Kidney epithelial cell (primary cell): ENCODE results near the gene SPTLC1. TPM values are rescaled to one million over a fixed set of nuclear protein-coding genes. Genes with fewer than 3 reads are reported as not detected.
"Not testable (repeated sequence)": the region's sequence is repeated elsewhere in the genome, so short reads cannot be mapped to it uniquely, and the experiment has no call there.

Experiments used
- DNase-seq: peaks from one replicate; pipeline ENCODE4 v3.0.0-alpha.2; 2010; ENCODE audit warnings: low read depth
- H3K27me3 ChIP-seq: 2 replicates; pipeline ENCODE4 v1.6.0; 2011; ENCODE audit warnings: low read length; ENCODE audit not compliant: control insufficient read depth, insufficient read depth
- H3K36me3 ChIP-seq: 2 replicates; pipeline ENCODE4 v1.5.1; 2011; ENCODE audit warnings: low read length; ENCODE audit not compliant: control insufficient read depth, insufficient read depth
- H3K4me3 ChIP-seq: 2 replicates; pipeline ENCODE4 v1.5.1; 2011; ENCODE audit warnings: low read depth, mild to moderate bottlenecking, control low read depth, low read length
- total RNA-seq: library from RNA; depleted of rRNA; stranded (reverse); fragments of >200 nt; gene quantifications from 2 replicates; pipeline ENCODE4 v1.2.3, GENCODE V29; 2015
- TF ChIP-seq, protein P1 (sequence below): IDR thresholded peaks from 2 replicates; pipeline ENCODE4 v1.5.1; 2011; ENCODE audit warnings: mild to moderate bottlenecking, moderate library complexity, low read length, control low read depth, inconsistent platforms; ENCODE audit not compliant: insufficient read depth, poor library complexity, severe bottlenecking

SPTLC1 gene
- total RNA-seq, 1 donor from 2014 or later, result 103 TPM

DNA sequence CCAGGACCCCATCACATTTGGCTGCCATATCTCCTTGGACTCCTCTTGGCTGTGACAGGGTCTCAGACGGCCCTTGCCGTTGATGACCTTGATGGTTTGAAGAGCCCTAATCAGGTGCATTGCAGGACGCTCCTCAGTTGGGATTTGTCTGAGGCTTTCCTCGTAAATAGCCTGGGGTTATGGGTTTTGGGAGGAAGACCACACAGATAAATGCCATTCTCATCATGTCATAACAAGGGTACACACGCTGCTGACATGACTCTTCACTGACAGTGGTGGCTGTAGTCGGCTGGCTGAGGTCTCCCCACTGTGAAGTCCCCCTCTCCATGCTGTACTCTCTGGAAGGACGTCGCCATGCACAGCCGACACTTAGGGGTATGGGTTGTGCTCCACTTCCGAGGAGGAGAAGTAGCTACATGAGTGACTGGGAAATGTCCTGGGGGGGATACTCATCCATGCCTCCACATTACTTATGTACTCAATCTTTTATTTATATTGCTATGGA is 42.9 kb upstream of the SPTLC1 start:
- Histone ChIP-seq H3K36me3 (no peaks in the 10 kb centered on the region), H3K4me3 (no peak overlapping the region), H3K27me3 (peaks cover 1% of the 10 kb centered on the region)
- no peak for DNase-seq
- TF ChIP-seq, protein P1, sequence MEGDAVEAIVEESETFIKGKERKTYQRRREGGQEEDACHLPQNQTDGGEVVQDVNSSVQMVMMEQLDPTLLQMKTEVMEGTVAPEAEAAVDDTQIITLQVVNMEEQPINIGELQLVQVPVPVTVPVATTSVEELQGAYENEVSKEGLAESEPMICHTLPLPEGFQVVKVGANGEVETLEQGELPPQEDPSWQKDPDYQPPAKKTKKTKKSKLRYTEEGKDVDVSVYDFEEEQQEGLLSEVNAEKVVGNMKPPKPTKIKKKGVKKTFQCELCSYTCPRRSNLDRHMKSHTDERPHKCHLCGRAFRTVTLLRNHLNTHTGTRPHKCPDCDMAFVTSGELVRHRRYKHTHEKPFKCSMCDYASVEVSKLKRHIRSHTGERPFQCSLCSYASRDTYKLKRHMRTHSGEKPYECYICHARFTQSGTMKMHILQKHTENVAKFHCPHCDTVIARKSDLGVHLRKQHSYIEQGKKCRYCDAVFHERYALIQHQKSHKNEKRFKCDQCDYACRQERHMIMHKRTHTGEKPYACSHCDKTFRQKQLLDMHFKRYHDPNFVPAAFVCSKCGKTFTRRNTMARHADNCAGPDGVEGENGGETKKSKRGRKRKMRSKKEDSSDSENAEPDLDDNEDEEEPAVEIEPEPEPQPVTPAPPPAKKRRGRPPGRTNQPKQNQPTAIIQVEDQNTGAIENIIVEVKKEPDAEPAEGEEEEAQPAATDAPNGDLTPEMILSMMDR, result no peak

DNA sequence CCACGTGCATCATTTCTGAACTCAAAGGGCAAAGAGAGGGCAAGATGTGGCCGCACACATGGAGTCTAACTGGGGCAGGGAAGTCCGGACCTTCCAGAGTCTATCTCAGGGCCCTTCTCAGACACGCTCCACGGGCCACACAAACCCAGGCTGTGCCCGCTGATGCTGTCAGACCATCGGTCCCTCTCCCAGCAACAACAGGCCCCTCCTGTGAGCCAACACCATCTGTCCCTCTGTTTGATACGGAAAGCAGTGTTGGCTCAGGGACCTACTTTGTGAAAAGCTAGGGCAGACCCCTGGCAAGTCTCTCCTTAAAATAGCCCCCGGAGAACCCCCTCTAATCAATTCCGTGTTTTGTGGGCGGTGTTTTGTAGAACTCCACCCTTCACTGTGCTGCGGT is 40.5 kb upstream of the SPTLC1 start:
- H3K27me3 ChIP-seq, H3K36me3 ChIP-seq, DNase-seq, H3K4me3 ChIP-seq: not testable (repeated sequence)

DNA sequence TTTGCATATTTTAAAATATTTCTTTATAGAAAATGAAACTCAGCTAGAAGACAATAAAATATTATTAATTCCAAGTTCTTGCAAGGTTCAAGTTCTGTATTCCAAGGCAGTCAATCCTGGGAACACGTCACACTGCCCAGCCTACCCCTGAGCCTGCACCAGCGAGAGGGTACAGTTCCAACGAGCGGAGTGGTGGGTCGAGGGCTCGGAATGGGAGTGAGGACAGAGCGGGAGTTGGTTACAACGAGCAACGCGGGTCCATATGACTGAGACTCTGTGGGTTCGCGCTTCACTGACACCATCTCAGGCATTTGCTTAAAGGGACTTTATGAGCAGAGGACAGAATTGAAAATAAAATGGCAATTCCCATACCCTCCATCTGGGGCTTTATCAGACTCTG is 40.0 kb upstream of the SPTLC1 start:
- Histone ChIP-seq H3K36me3 (no peaks in the 10 kb centered on the region), H3K4me3 (no peak overlapping the region), H3K27me3 (no peaks in the 10 kb centered on the region)
- TF ChIP-seq, protein P1, result no peak
- DNase-seq, result no peak

DNA sequence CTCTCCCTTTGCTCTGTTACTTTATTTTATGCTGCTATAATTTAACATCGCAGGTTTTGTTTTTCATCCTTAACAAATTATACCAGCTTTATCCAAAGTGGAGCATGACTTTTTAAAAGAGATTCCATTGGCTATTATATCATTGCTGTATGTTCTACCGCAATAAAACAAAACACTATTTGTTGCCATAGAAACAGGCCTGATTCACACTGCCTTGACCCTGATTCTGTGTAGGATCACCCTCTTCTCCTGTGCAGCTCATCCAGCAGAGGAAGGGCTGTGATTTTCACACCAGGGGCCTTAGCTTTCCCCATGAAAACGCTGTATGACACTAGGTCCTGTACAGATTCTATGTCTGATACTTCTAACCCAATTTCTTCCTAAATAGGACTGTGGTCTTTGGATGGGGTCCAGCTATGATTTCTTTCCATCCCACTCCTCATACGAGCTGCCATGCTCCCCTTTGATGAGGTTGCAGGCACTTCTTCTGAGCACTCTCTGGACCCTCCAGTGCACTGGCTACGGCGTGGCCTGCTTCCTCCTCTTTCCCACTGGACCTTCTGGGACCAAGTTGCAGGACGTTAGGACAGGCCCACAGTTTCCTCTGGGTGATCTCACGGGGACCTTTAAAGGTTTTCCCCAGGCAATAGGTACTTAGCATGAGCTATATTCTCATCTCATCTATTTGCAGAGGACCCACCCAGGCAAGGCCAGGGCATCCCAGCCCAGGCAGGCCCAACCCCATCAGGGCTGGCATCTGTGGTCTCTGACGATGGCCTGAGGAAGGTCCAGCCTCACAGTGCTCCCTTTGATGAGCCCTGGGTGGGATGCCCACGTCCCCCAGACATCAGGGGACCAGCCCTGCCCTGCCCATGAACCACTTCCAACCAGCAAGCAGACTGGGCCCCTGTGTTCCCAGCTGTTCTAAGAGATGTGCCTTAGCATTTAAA is 38.5 kb upstream of the SPTLC1 start:
- not testable (repeated sequence) for H3K27me3 ChIP-seq, H3K4me3 ChIP-seq, H3K36me3 ChIP-seq, DNase-seq

DNA sequence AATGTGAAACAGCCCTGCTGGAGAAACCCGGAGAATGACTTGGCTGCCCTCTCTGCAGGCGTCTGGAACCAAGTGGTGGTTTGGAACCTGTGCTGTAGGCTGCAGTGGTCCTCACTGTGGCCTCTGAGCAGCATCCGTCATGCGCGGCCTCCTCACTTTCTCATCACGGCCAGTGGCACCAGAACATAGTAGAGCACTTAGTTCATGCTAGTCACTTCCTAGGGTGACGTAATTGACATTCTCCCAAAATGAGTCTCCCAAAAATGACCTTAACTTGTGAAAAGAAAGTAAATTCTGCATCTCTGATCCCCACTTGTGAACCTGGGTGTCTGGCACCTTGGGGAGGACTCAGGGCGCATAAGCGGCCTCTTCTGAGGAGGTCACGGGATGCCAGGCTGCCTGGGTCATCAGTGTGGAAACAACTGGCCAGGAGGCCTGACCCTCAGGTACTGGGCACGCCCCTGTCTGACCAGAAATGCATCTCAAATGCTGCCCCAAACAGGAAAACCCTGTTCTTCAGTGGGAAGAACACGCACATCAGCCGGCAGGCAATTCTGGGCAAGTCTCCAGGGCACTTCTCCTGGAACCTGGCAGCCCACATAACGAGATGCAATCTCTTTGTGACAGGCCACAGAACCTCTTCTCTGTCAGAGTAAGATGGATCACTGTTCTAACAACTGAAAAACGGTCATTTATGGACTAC is 36.6 kb upstream of the SPTLC1 start:
- no peak for DNase-seq

DNA sequence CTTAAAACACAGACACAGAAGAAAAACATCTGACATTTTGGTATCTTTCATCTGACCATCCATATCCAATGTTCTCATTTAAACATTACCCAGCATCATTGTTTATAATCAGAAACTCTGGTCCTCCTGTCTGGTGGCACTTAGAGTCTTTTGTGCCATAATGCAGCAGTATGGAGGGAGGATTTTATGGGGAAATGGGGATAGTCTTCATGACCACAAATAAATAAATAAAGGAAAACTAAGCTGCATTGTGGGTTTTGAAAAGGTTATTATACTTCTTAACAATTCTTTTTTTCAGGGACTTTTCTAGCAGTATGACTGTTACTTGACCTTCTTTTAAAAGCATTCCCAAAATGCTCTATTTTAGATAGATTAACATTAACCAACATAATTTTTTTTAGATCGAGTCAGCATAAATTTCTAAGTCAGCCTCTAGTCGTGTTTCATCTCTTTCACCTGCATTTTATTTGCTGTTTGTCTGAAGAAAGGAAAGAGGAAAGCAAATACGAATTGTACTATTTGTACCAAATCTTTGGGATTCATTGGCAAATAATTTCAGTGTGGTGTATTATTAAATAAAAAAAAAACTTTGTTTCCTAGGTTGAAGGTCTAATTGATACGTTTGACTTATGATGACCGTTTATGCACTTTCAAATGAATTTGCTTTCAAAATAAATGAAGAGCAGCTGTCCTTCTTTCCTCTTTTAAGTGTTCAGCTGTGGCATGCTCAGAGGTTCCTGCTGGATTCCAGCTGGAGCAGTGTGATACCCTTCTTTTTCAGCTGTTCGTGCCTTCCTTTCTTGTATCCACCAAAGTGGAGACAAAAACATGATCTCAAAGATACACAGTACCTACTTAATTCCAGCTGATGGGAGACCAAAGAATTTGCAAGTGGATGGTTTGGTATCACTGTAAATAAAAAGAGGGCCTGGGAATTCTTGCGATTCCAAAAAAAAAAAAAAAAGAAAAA is 35.6 kb upstream of the SPTLC1 start:
- not testable (repeated sequence) for H3K36me3 ChIP-seq

More for the DNA sequence above, 36.6 kb upstream of the SPTLC1 start:
- TF ChIP-seq, protein P1, result no peak
- Histone ChIP-seq H3K4me3 (no peak overlapping the region), H3K36me3 (no peaks in the 10 kb centered on the region), H3K27me3 (no peaks in the 10 kb centered on the region)

More for the DNA sequence above, 35.6 kb upstream of the SPTLC1 start:
- not testable (repeated sequence) for H3K27me3 ChIP-seq, DNase-seq, H3K4me3 ChIP-seq
